Left ventricle myocardium inferior (tissue), 1 donor: ENCODE measurements around the gene AK4. TPM values are rescaled to one million over a fixed set of nuclear protein-coding genes. Genes with fewer than 3 reads are reported as not detected.

Experiments
- DNase-seq: peaks from one replicate; pipeline ENCODE4 v3.0.0-alpha.2; 2020
- H3K27ac ChIP-seq: fragments of 200-600 bp; replicated peaks from 2 replicates; pipeline ENCODE4 v1.8.0; 2021
- H3K27me3 ChIP-seq: fragments of 200-600 bp; 2 replicates; pipeline ENCODE4 v1.8.0; 2021; ENCODE audit warnings: low read depth
- H3K36me3 ChIP-seq: fragments of 200-600 bp; 2 replicates; pipeline ENCODE4 v1.8.0; 2021
- H3K4me1 ChIP-seq: fragments of 200-600 bp; 2 replicates; pipeline ENCODE4 v1.8.0; 2021
- H3K4me3 ChIP-seq: fragments of 200-600 bp; 2 replicates; pipeline ENCODE4 v1.8.0; 2021; ENCODE audit warnings: mild to moderate bottlenecking, moderate library complexity
- H3K9me3 ChIP-seq: fragments of 200-600 bp; replicated peaks from 2 replicates; pipeline ENCODE4 v1.8.0; 2021
- CTCF ChIP-seq: fragments of 200-600 bp; IDR thresholded peaks from 2 replicates; pipeline ENCODE4 v1.8.0; 2021; ENCODE audit warnings: antibody characterized with exemption, mild to moderate bottlenecking, borderline replicate concordance
- intact Hi-C: fragments of 100-400 bp; cut with micrococcal nuclease; formaldehyde crosslinking; loops from one replicate; pipeline ENCODE4 v1.11.0; 2022
- total RNA-seq: library from RNA; stranded (reverse); fragmentation: NEBNext Ultra II Directional; extraction: Animal tissue kit (Norgen Biotek cat#: 25700); gene quantifications from one replicate; pipeline ENCODE4 v1.2.1, GENCODE V29; 2021
- donor health status: DM: no; HTN: yes; CAD: no; lungs with severe emphysema.

The AK4 gene
- total RNA-seq, 1 donor from 2014 or later = 168 TPM

DNA sequence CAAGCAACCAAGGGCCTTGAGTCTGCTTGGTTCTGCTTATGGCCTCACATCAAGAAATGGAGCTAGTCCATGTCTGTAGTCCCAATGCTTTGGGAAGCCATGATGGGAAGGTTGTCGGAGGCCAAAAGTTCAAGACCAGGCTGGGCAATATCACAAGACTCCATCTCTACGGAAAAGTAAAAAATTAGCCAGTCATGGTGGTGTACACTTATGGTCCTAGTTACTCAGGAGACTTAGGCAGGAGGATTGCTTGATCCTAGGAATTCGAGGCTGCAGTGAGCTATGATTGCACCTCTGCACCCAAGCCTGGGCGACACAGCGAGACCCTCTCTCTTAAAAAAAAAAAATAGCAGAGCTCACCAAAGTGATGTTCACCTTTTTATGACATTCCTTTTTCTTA lies 81.2 kb downstream of the AK4 start:
- Histone ChIP-seq H3K27ac (no peak overlapping the region), H3K4me1 (peaks cover 13% of the 10 kb centered on the region), H3K4me3 (no peak overlapping the region), H3K36me3 (peaks cover 8% of the 10 kb centered on the region), H3K27me3 (no peaks in the 10 kb centered on the region), H3K9me3 (no peaks in the 10 kb centered on the region)
- intact Hi-C loops = no loop called here
- TF ChIP-seq CTCF = no peak
- no peak for DNase-seq

GRCh38 chr1:65229754-65230339 lies 81.8 kb downstream of the AK4 start:
- no peak for TF ChIP-seq CTCF
- intact Hi-C loops = no loop called here
- peaks cover 8% of the 10 kb centered on the region for H3K36me3 ChIP-seq
- no peak for DNase-seq
- no peak overlapping the region for H3K4me3 ChIP-seq
- peaks cover 13% of the 10 kb centered on the region for H3K4me1 ChIP-seq
- no peaks in the 10 kb centered on the region for H3K27me3 ChIP-seq
- H3K27ac ChIP-seq = no peak overlapping the region
- H3K9me3 ChIP-seq = no peaks in the 10 kb centered on the region

GRCh38 chr1:65230731-65231481 lies 82.9 kb downstream of the AK4 start:
- intact Hi-C loops = no loop called here

DNA sequence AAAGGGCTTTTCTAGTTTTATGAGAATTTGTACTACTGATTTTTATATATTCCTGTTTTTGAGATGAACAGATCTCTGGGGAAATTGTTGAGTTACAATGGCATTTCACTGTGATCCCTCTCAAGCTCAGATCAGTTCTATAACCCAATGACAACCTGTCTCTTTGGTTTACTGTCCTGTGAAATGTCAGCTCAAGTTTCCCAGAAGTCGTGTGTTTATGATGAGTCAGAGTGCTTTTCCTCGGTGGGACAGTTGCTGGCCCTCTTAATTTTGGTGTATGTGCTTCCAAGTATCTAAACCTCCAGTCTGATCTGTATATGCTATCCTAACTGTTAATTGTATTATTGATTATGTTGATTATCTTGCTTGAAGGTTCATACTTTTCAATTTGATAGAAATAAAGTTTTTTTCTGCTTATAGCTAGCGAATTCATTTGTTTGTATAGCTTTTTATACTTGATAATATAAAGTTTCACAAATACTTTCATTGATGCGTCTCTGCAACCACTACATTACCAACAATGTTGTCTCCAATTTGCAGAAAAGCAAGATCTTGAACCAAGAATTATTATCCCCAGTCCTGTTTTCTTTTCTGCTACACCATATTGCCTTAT lies 83.8 kb downstream of the AK4 start:
- H3K9me3 ChIP-seq = peaks cover 7% of the 10 kb centered on the region
- H3K27me3 ChIP-seq = no peaks in the 10 kb centered on the region

More at GRCh38 chr1:65230731-65231481, 82.9 kb downstream of the AK4 start:
- Histone ChIP-seq H3K9me3 (no peaks in the 10 kb centered on the region), H3K4me3 (no peak overlapping the region), H3K4me1 (peaks cover 13% of the 10 kb centered on the region), H3K36me3 (no peaks in the 10 kb centered on the region), H3K27me3 (no peaks in the 10 kb centered on the region), H3K27ac (no peak overlapping the region)
- no peak for TF ChIP-seq CTCF
- no peak for DNase-seq

More for the DNA sequence above, 83.8 kb downstream of the AK4 start:
- H3K36me3 ChIP-seq = no peaks in the 10 kb centered on the region
- intact Hi-C loops = no loop called here
- H3K4me3 ChIP-seq = no peak overlapping the region
- H3K27ac ChIP-seq = no peak overlapping the region
- H3K4me1 ChIP-seq = peaks cover 13% of the 10 kb centered on the region
- DNase-seq = no peak
- no peak for TF ChIP-seq CTCF
